Measurements from ENCODE around the gene FAXDC2. TPM values are rescaled to one million over a fixed set of nuclear protein-coding genes. Genes with fewer than 3 reads are reported as not detected.

FAXDC2 gene
- total and polyA plus RNA-seq, 2 donors (not counting 1 experiment from before 2014, with no cell fraction given) = 11.9 to 20.6 TPM

DNA sequence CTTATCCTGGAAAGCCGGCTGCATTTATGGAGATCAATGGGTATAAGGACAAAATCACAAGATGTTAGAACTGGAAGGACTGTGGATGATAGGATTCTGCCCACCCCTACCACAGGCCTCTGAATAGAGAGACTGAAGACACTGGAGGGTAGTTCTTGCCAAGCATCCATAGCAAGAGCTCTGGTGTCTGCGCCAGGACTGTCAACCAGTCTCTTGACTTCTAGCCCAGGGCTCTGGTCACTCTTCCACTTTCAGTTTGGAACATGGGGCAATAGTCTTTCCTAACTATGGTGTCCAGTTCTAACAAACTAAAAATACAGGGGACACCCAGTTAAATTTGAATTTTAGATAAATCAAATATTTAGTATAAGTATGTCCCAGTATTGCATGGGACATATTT is 71.9 kb downstream of the FAXDC2 start:
- Histone ChIP-seq H2AFZ (ENCODE audit: low read length) (no peak overlapping the region), H4K20me1 (ENCODE audit: control insufficient read depth, extremely low read depth, insufficient read depth, low read length) (peaks cover 5% of the 10 kb centered on the region), H3K9me3 (ENCODE audit: control insufficient read depth, insufficient read depth, low read depth, low read length) (no peaks in the 10 kb centered on the region), H3K4me3 (replicated peaks in 1 of 4; ENCODE audit: control extremely low read depth in 1 of 4, insufficient read depth in 1 of 4, low read depth in 3 of 4, low read length in 4 of 4) (no peak overlapping the region), H3K9ac (ENCODE audit: insufficient read depth, low read length) (no peak overlapping the region), H3K4me1 (ENCODE audit: control insufficient read depth, extremely low read depth, insufficient read depth, low read length) (peaks cover 7% of the 10 kb centered on the region), H3K27ac (ENCODE audit: insufficient read depth, low read length) (peak overlapping the region; percentile 24), H3K36me3 (ENCODE audit: control insufficient read depth, insufficient read depth, low read length) (no peaks in the 10 kb centered on the region), H3K27me3 (ENCODE audit: control insufficient read depth, insufficient read depth, low read length) (no peaks in the 10 kb centered on the region), H3K4me2 (ENCODE audit: extremely low read depth, insufficient read depth, low read length) (peak overlapping the region; percentile 1), H3K79me2 (ENCODE audit: control insufficient read depth, insufficient read depth, low read length) (peaks cover 94% of the 10 kb centered on the region)
- TF ChIP-seq, protein P1, sequence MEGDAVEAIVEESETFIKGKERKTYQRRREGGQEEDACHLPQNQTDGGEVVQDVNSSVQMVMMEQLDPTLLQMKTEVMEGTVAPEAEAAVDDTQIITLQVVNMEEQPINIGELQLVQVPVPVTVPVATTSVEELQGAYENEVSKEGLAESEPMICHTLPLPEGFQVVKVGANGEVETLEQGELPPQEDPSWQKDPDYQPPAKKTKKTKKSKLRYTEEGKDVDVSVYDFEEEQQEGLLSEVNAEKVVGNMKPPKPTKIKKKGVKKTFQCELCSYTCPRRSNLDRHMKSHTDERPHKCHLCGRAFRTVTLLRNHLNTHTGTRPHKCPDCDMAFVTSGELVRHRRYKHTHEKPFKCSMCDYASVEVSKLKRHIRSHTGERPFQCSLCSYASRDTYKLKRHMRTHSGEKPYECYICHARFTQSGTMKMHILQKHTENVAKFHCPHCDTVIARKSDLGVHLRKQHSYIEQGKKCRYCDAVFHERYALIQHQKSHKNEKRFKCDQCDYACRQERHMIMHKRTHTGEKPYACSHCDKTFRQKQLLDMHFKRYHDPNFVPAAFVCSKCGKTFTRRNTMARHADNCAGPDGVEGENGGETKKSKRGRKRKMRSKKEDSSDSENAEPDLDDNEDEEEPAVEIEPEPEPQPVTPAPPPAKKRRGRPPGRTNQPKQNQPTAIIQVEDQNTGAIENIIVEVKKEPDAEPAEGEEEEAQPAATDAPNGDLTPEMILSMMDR (conservative IDR thresholded peaks at IDR 0.05 in 1 of 2, IDR thresholded peaks at IDR 0.05 in 1 of 2; ENCODE audit: low read depth in 1 of 2, low read length in 2 of 2) = no peak
- no peak for TF ChIP-seq EZH2 (IDR thresholded peaks at IDR 0.05; ENCODE audit: low read length, missing control alignments)
- DNase-seq (ENCODE audit: low read depth in 2 of 2) = peak in 1 of 2 donors; percentile 22

DNA sequence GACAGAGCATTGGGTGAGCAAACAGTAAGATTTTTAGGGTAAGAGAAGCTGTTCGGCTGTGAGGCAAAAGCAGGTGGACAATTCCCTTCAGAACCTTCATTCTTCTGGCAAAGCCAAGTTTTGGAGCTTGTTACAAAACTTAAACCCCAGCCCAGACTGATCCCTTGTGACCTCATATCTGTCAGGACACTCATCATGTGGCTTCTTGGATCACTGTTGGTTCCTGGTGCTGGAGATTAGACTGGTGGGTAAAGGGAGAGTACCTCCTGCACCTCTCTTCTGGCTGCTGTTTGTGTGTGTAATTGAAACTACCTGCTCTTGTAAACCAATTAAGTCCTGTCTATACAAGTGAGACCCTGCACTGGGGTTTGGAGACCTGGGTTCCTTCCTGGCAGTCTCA is 74.2 kb downstream of the FAXDC2 start:
- no peak overlapping the region for H3K4me3 ChIP-seq (replicated peaks in 1 of 4; ENCODE audit: control extremely low read depth in 1 of 4, insufficient read depth in 1 of 4, low read depth in 3 of 4, low read length in 4 of 4)
- H3K27me3 ChIP-seq (ENCODE audit: control insufficient read depth, insufficient read depth, low read length) = no peaks in the 10 kb centered on the region
- no peak overlapping the region for H3K4me2 ChIP-seq (ENCODE audit: extremely low read depth, insufficient read depth, low read length)
- no peak overlapping the region for H3K9ac ChIP-seq (ENCODE audit: insufficient read depth, low read length)
- no peak overlapping the region for H2AFZ ChIP-seq (ENCODE audit: low read length)
- H3K36me3 ChIP-seq (ENCODE audit: control insufficient read depth, insufficient read depth, low read length) = no peaks in the 10 kb centered on the region
- H3K79me2 ChIP-seq (ENCODE audit: control insufficient read depth, insufficient read depth, low read length) = peaks cover 95% of the 10 kb centered on the region
- no peak for DNase-seq (ENCODE audit: low read depth in 2 of 2)
- no peak overlapping the region for H3K27ac ChIP-seq (ENCODE audit: insufficient read depth, low read length)
- peaks cover 10% of the 10 kb centered on the region for H3K4me1 ChIP-seq (ENCODE audit: control insufficient read depth, extremely low read depth, insufficient read depth, low read length)
- no peaks in the 10 kb centered on the region for H3K9me3 ChIP-seq (ENCODE audit: control insufficient read depth, insufficient read depth, low read depth, low read length)
- peaks cover 5% of the 10 kb centered on the region for H4K20me1 ChIP-seq (ENCODE audit: control insufficient read depth, extremely low read depth, insufficient read depth, low read length)
- TF ChIP-seq, protein P1 (conservative IDR thresholded peaks at IDR 0.05 in 1 of 2, IDR thresholded peaks at IDR 0.05 in 1 of 2; ENCODE audit: low read depth in 1 of 2, low read length in 2 of 2) = no peak
- TF ChIP-seq EZH2 (IDR thresholded peaks at IDR 0.05; ENCODE audit: low read length, missing control alignments) = no peak

DNA sequence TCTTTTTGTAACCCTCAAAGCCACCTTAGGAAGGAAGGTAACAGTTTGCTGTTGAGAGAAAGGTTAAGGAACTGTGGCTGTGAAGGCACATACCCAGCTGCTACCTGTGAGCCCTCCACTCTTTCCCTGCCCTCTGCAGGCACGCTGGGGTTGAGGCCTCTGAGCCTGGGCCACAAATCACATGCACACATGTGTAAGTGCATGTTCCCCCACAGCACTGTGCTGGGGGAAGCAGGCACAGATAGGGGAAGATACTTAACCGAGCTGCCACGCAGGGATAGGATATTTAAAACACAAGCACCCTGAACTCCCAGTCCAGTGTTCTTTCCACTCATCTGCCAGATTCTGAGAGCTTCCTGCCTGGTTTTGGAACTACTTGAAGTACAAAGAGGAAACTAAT is 77.1 kb downstream of the FAXDC2 start:
- Histone ChIP-seq H3K36me3 (ENCODE audit: control insufficient read depth, insufficient read depth, low read length) (no peaks in the 10 kb centered on the region), H3K4me1 (ENCODE audit: control insufficient read depth, extremely low read depth, insufficient read depth, low read length) (peaks cover 11% of the 10 kb centered on the region), H3K4me3 (replicated peaks in 1 of 4; ENCODE audit: control extremely low read depth in 1 of 4, insufficient read depth in 1 of 4, low read depth in 3 of 4, low read length in 4 of 4) (no peak overlapping the region), H3K9ac (ENCODE audit: insufficient read depth, low read length) (no peak overlapping the region), H3K79me2 (ENCODE audit: control insufficient read depth, insufficient read depth, low read length) (peaks cover 95% of the 10 kb centered on the region), H4K20me1 (ENCODE audit: control insufficient read depth, extremely low read depth, insufficient read depth, low read length) (peaks cover 12% of the 10 kb centered on the region), H3K27me3 (ENCODE audit: control insufficient read depth, insufficient read depth, low read length) (no peaks in the 10 kb centered on the region), H3K27ac (ENCODE audit: insufficient read depth, low read length) (no peak overlapping the region), H3K9me3 (ENCODE audit: control insufficient read depth, insufficient read depth, low read depth, low read length) (no peaks in the 10 kb centered on the region), H3K4me2 (ENCODE audit: extremely low read depth, insufficient read depth, low read length) (no peak overlapping the region), H2AFZ (ENCODE audit: low read length) (no peak overlapping the region)
- TF ChIP-seq, protein P1 (conservative IDR thresholded peaks at IDR 0.05 in 1 of 2, IDR thresholded peaks at IDR 0.05 in 1 of 2; ENCODE audit: low read depth in 1 of 2, low read length in 2 of 2) = no peak
- TF ChIP-seq EZH2 (IDR thresholded peaks at IDR 0.05; ENCODE audit: low read length, missing control alignments) = no peak
- DNase-seq (ENCODE audit: low read depth in 2 of 2) = no peak

Measured in fibroblast of lung (primary cell).